Sigmoid colon (tissue), 7 donors: Measurements from ENCODE around the gene MYCT1. TPM values are rescaled to one million over a fixed set of nuclear protein-coding genes. Genes with fewer than 3 reads are reported as not detected.

Experiments
- DNase-seq: peaks from one replicate; pipeline ENCODE4 v3.0.0-alpha.2; 2019
- H3K27ac ChIP-seq, 4 donors: fragments of 200-600 bp; sonication (generic); one replicate each; pipeline ENCODE4 v1.5.1; 2016 to 2019; ENCODE audit warnings: mild to moderate bottlenecking in 1 of 4
- H3K27me3 ChIP-seq, 3 donors: fragments of 200-600 bp; sonication (generic); one replicate each; pipeline ENCODE4 v1.5.1; 2019; ENCODE audit warnings: mild to moderate bottlenecking in 1 of 3
- H3K36me3 ChIP-seq, 4 donors: fragments of 200-600 bp; sonication (generic); one replicate each; pipeline ENCODE4 v1.5.1; 2016 to 2019
- H3K4me1 ChIP-seq, 4 donors: fragments of 200-600 bp; sonication (generic); one replicate each; pipeline ENCODE4 v1.5.1; 2017 to 2019
- H3K4me3 ChIP-seq, 4 donors: fragments of 200-600 bp; sonication (generic); one replicate each; pipeline ENCODE4 v1.5.1; 2017 to 2019; ENCODE audit warnings: mild to moderate bottlenecking in 2 of 4, moderate library complexity in 1 of 4
- H3K9me3 ChIP-seq, 4 donors: fragments of 200-600 bp in 3 of 4; sonication (generic) in 3 of 4; one replicate each; pipeline versions ENCODE4 v1.5.1 to v1.6.1; 2013 to 2019
- CTCF ChIP-seq, 4 experiments: fragments of 450-650 bp in 3 of 4; fragments of 200-600 bp in 1 of 4; IDR thresholded peaks; one replicate each; pipeline ENCODE4 v1.5.1; 2016 to 2019; ENCODE audit warnings: antibody characterized with exemption in 4 of 4, mild to moderate bottlenecking in 3 of 4, moderate library complexity in 2 of 4
- EP300 ChIP-seq, 4 donors: sonication (generic); formaldehyde crosslinking; IDR thresholded peaks; one replicate each; pipeline ENCODE4 v1.6.1; 2017; ENCODE audit warnings: antibody characterized with exemption in 4 of 4
- POLR2A ChIP-seq, 2 donors: fragments of 450-650 bp; IDR thresholded peaks; one replicate each; pipeline ENCODE4 v1.6.1; 2016; ENCODE audit warnings: antibody characterized with exemption in 2 of 2, mild to moderate bottlenecking in 2 of 2, moderate library complexity in 2 of 2
- POLR2AphosphoS5 ChIP-seq, 4 donors: sonication (generic); formaldehyde crosslinking; IDR thresholded peaks; one replicate each; pipeline ENCODE4 v1.6.1; 2017; ENCODE audit warnings: antibody characterized with exemption in 4 of 4
- WGBS, 2 donors: extraction: QIAGEN DNeasy Blood & Tissue Kit; methylation state at CpG; one replicate each; pipeline ENCODE4 v1.1.7; 2013; 5-methylcytosine and 5-hydroxymethylcytosine counted together
- intact Hi-C: fragments of 100-400 bp; cut with DNase I; formaldehyde crosslinking; loops from one replicate; pipeline ENCODE4 v1.15.1; 2023
- polyA plus RNA-seq, 3 donors: library from polyadenylated mRNA; stranded (reverse); fragments of 200-250 nt; gene quantifications; one replicate each; pipeline ENCODE4 v1.2.3, GENCODE V29; 2013
- total RNA-seq, 4 donors: library from RNA; depleted of rRNA; stranded (reverse); fragments of >200 nt; gene quantifications; one replicate each; pipeline ENCODE4 v1.1.0, GENCODE V29; 2016
- donor health status: healthy with polysubstance abuse.
- donor health status: Bipolar disorder and iron deficiency.
- donor health status: healthy.

MYCT1 gene
- total and polyA plus RNA-seq, 7 donors: 0.46 to 9.7 (median 5.4) TPM

- Histone ChIP-seq H3K4me3 (no peak overlapping the region), H3K4me1 (no peaks in the 10 kb centered on the region), H3K9me3 (no peaks in the 10 kb centered on the region), H3K27me3 (no peaks in the 10 kb centered on the region), H3K27ac (no peak overlapping the region), H3K36me3 (no peaks in the 10 kb centered on the region)
- WGBS, 2 donors: 30 to 42% methylated on average over 1 of the region's 1 CpG
- no peak for DNase-seq
- no peak for TF ChIP-seq CTCF (IDR thresholded peaks at IDR 0.05)
- TF ChIP-seq POLR2AphosphoS5 (IDR thresholded peaks at IDR 0.05): no peak
- TF ChIP-seq POLR2A (IDR thresholded peaks at IDR 0.05): no peak
- intact Hi-C loops: no loop called here
These were observed 51.1 kb downstream of the MYCT1 start for GRCh38 chr6:152748843-152749242.

- Histone ChIP-seq H3K27me3 (no peaks in the 10 kb centered on the region), H3K4me1 (no peaks in the 10 kb centered on the region), H3K9me3 (no peaks in the 10 kb centered on the region), H3K4me3 (no peak overlapping the region), H3K36me3 (no peaks in the 10 kb centered on the region), H3K27ac (no peak overlapping the region)
- DNase-seq: no peak
- WGBS, 2 donors: 72 to 74% methylated on average over 1 of the region's 1 CpG
- intact Hi-C loops: no loop called here
- TF ChIP-seq POLR2A (IDR thresholded peaks at IDR 0.05) (no peak), EP300 (IDR thresholded peaks at IDR 0.05) (no peak), POLR2AphosphoS5 (IDR thresholded peaks at IDR 0.05) (no peak), CTCF (IDR thresholded peaks at IDR 0.05) (no peak)
These were observed 51.6 kb downstream of the MYCT1 start for GRCh38 chr6:152749336-152749735.

GRCh38 chr6:152750694-152751093 lies 53.0 kb downstream of the MYCT1 start, which contains the start of gene VIP:
VIP (plus strand) TSS chr6:152750797; CDS start chr6:152752178, 1,381 bp downstream.
- H3K4me3 ChIP-seq: no peak within 1 kb of the TSS
- no peak for DNase-seq
- H3K36me3 ChIP-seq: no peaks in the 10 kb centered on the region
- no peak within 1 kb of the TSS for H3K27ac ChIP-seq
- H3K4me1 ChIP-seq: no peaks in the 10 kb centered on the region
- no peak for TF ChIP-seq POLR2A (IDR thresholded peaks at IDR 0.05)
- no peaks in the 10 kb centered on the region for H3K9me3 ChIP-seq
- 10 to 15% methylated on average over 5 of the region's 5 CpGs for WGBS, 2 donors
- H3K27me3 ChIP-seq: no peaks in the 10 kb centered on the region
- intact Hi-C loops: no loop called here

GRCh38 chr6:152765331-152765730 lies 67.6 kb downstream of the MYCT1 start:
- Histone ChIP-seq H3K4me1 (no peaks in the 10 kb centered on the region), H3K27me3 (no peaks in the 10 kb centered on the region), H3K4me3 (no peak overlapping the region), H3K36me3 (no peaks in the 10 kb centered on the region), H3K9me3 (no peaks in the 10 kb centered on the region), H3K27ac (no peak overlapping the region)
- DNase-seq: no peak
- intact Hi-C loops: no loop called here
- TF ChIP-seq POLR2A (IDR thresholded peaks at IDR 0.05): no peak
- TF ChIP-seq EP300 (IDR thresholded peaks at IDR 0.05): no peak
- TF ChIP-seq POLR2AphosphoS5 (IDR thresholded peaks at IDR 0.05): no peak
- TF ChIP-seq CTCF (IDR thresholded peaks at IDR 0.05): no peak
- 80 to 89% methylated on average over 3 of the region's 3 CpGs for WGBS, 2 donors

- intact Hi-C loops: no loop called here
- no peak for TF ChIP-seq POLR2A (IDR thresholded peaks at IDR 0.05)
- no peak for TF ChIP-seq EP300 (IDR thresholded peaks at IDR 0.05)
- no peak for TF ChIP-seq POLR2AphosphoS5 (IDR thresholded peaks at IDR 0.05)
- Histone ChIP-seq H3K9me3 (no peaks in the 10 kb centered on the region), H3K4me3 (no peak overlapping the region), H3K4me1 (no peaks in the 10 kb centered on the region), H3K27ac (no peak overlapping the region), H3K36me3 (no peaks in the 10 kb centered on the region), H3K27me3 (no peaks in the 10 kb centered on the region)
- no peak for DNase-seq
- 87 to 90% methylated on average over 7 of the region's 7 CpGs for WGBS, 2 donors
These were observed 71.5 kb downstream of the MYCT1 start for GRCh38 chr6:152769159-152769558.

- H3K9me3 ChIP-seq: no peaks in the 10 kb centered on the region
- H3K36me3 ChIP-seq: no peaks in the 10 kb centered on the region
- DNase-seq: no peak
- no peak for TF ChIP-seq EP300 (IDR thresholded peaks at IDR 0.05)
- TF ChIP-seq POLR2AphosphoS5 (IDR thresholded peaks at IDR 0.05): no peak
- TF ChIP-seq POLR2A (IDR thresholded peaks at IDR 0.05): no peak
- no peak for TF ChIP-seq CTCF (IDR thresholded peaks at IDR 0.05)
- H3K27me3 ChIP-seq: no peaks in the 10 kb centered on the region
- no peaks in the 10 kb centered on the region for H3K4me1 ChIP-seq
- intact Hi-C loops: no loop called here
- H3K27ac ChIP-seq: no peak overlapping the region
- WGBS, 2 donors: 69 to 84% methylated on average over 2 of the region's 2 CpGs
- H3K4me3 ChIP-seq: no peak overlapping the region
These were observed 72.3 kb downstream of the MYCT1 start for GRCh38 chr6:152769993-152770392.
